OCI-LY1 (cell line): ENCODE results near the gene FILIP1L.
A peak's percentile ranks its signal among the peaks of the same experiment; 100 is the strongest.

Experiments
- H2AFZ ChIP-seq: fragments of 200-600 bp; sonication (generic), shearing (Covaris generic); 2 replicates; pipeline ENCODE4 v1.6.0; 2014; ENCODE audit warnings: antibody characterized with exemption, mild to moderate bottlenecking, low read length
- H3F3A ChIP-seq: fragments of 200-600 bp; sonication (generic), shearing (Covaris generic); 2 replicates; pipeline ENCODE4 v1.6.0; 2014; ENCODE audit warnings: mild to moderate bottlenecking, antibody characterized with exemption, low read length, moderate library complexity; ENCODE audit not compliant: insufficient read depth
- H3K27ac ChIP-seq: fragments of 200-600 bp; sonication (generic); 2 replicates; pipeline ENCODE4 v1.5.1; 2014; ENCODE audit warnings: low read length, mixed run types, mild to moderate bottlenecking, low read depth; ENCODE audit not compliant: poor library complexity, severe bottlenecking
- H3K27me3 ChIP-seq: fragments of 200-600 bp; sonication (generic); 2 replicates; pipeline ENCODE4 v1.6.0; 2014; ENCODE audit warnings: antibody characterized with exemption, mild to moderate bottlenecking, low read length, moderate library complexity; ENCODE audit not compliant: insufficient read depth
- H3K36me3 ChIP-seq: fragments of 200-600 bp; sonication (generic); 2 replicates; pipeline ENCODE4 v1.6.1; 2014; ENCODE audit warnings: mild to moderate bottlenecking, antibody characterized with exemption, low read length, moderate library complexity, mixed read lengths; ENCODE audit not compliant: insufficient read depth
- H3K4me1 ChIP-seq: fragments of 200-600 bp; sonication (generic); 2 replicates; pipeline ENCODE4 v1.5.1; 2014; ENCODE audit warnings: mild to moderate bottlenecking, low read length, moderate library complexity; ENCODE audit not compliant: insufficient read depth, severe bottlenecking
- H3K4me2 ChIP-seq: fragments of 200-600 bp; sonication (generic), shearing (Covaris generic); 2 replicates; pipeline ENCODE4 v1.6.1; 2014; ENCODE audit warnings: low read length
- H3K4me3 ChIP-seq: fragments of 200-600 bp; sonication (generic); 2 replicates; pipeline ENCODE4 v1.5.1; 2014; ENCODE audit warnings: low read length, low read depth, mild to moderate bottlenecking, mixed read lengths; ENCODE audit not compliant: poor library complexity, severe bottlenecking
- H3K79me2 ChIP-seq: fragments of 200-600 bp; shearing (Covaris generic); 2 replicates; pipeline ENCODE4 v1.6.1; 2016; ENCODE audit warnings: mixed run types, low read length, mixed read lengths; ENCODE audit not compliant: insufficient read depth
- H3K9ac ChIP-seq: fragments of 200-600 bp; sonication (generic), shearing (Covaris generic); 2 replicates; pipeline ENCODE4 v1.6.1; 2014; ENCODE audit warnings: mild to moderate bottlenecking, low read length, mixed read lengths
- H3K9me2 ChIP-seq: fragments of 200-600 bp; sonication (generic), shearing (Covaris generic); 2 replicates; pipeline ENCODE4 v1.6.1; 2014; ENCODE audit warnings: low read depth, mild to moderate bottlenecking, low read length, mixed read lengths
- H3K9me3 ChIP-seq: fragments of 200-600 bp; shearing (Covaris generic); 2 replicates; pipeline ENCODE4 v1.6.1; 2014; ENCODE audit warnings: low read length, mixed read lengths
- H4K20me1 ChIP-seq: fragments of 200-600 bp; sonication (generic), shearing (Covaris generic); 2 replicates; pipeline ENCODE4 v1.6.0; 2016; ENCODE audit warnings: mild to moderate bottlenecking, low read length; ENCODE audit not compliant: insufficient read depth
- CTCF ChIP-seq: fragments of 200-600 bp; sonication (generic), shearing (Covaris generic); IDR thresholded peaks from 2 replicates; pipeline ENCODE4 v1.5.1; 2017; ENCODE audit warnings: mild to moderate bottlenecking, antibody characterized with exemption, low read length, moderate library complexity, mixed read lengths
- EZH2 ChIP-seq: fragments of 200-600 bp; sonication (generic), shearing (Covaris generic); IDR thresholded peaks from 2 replicates; pipeline ENCODE4 v1.8.0; 2017; ENCODE audit warnings: borderline replicate concordance, mixed run types, mild to moderate bottlenecking, antibody characterized with exemption, low read length, moderate library complexity, mixed read lengths

Gene FILIP1L

GRCh38 chr3:99823723-99824711, 290.3 kb downstream of the FILIP1L start:
- Histone ChIP-seq H3K9ac (no peak overlapping the region), H3K9me3 (no peaks in the 10 kb centered on the region), H4K20me1 (no peaks in the 10 kb centered on the region), H3F3A (no peaks in the 10 kb centered on the region), H3K4me2 (no peak overlapping the region), H3K4me3 (no peak overlapping the region), H3K79me2 (peaks cover 17% of the 10 kb centered on the region), H3K27me3 (no peaks in the 10 kb centered on the region), H3K9me2 (no peaks in the 10 kb centered on the region), H2AFZ (no peak overlapping the region), H3K4me1 (peaks cover 8% of the 10 kb centered on the region), H3K27ac (no peak overlapping the region), H3K36me3 (peaks cover 6% of the 10 kb centered on the region; the same call in 1 of the 2 replicates)
- TF ChIP-seq EZH2 (no peak), CTCF (no peak)

- no peak overlapping the region for H2AFZ ChIP-seq
- H3K4me1 ChIP-seq, result peaks cover 26% of the 10 kb centered on the region
- peak overlapping the region; percentile 71 for H3K9ac ChIP-seq
- H3K79me2 ChIP-seq, result peaks cover 14% of the 10 kb centered on the region
- H3K27me3 ChIP-seq, result no peaks in the 10 kb centered on the region
- TF ChIP-seq EZH2 (no peak), CTCF (no peak)
- no peaks in the 10 kb centered on the region for H3K9me3 ChIP-seq
- no peaks in the 10 kb centered on the region for H3F3A ChIP-seq
- peak overlapping the region; percentile 86 for H3K4me2 ChIP-seq
- peaks cover 6% of the 10 kb centered on the region; the same call in 1 of the 2 replicates for H3K36me3 ChIP-seq
- peak overlapping the region; percentile 75 for H3K4me3 ChIP-seq
- H3K9me2 ChIP-seq, result no peaks in the 10 kb centered on the region
- peak overlapping the region; percentile 0 for H3K27ac ChIP-seq
- H4K20me1 ChIP-seq, result no peaks in the 10 kb centered on the region
Measured at GRCh38 chr3:99818818-99819217, 295.5 kb downstream of the FILIP1L start.

DNA sequence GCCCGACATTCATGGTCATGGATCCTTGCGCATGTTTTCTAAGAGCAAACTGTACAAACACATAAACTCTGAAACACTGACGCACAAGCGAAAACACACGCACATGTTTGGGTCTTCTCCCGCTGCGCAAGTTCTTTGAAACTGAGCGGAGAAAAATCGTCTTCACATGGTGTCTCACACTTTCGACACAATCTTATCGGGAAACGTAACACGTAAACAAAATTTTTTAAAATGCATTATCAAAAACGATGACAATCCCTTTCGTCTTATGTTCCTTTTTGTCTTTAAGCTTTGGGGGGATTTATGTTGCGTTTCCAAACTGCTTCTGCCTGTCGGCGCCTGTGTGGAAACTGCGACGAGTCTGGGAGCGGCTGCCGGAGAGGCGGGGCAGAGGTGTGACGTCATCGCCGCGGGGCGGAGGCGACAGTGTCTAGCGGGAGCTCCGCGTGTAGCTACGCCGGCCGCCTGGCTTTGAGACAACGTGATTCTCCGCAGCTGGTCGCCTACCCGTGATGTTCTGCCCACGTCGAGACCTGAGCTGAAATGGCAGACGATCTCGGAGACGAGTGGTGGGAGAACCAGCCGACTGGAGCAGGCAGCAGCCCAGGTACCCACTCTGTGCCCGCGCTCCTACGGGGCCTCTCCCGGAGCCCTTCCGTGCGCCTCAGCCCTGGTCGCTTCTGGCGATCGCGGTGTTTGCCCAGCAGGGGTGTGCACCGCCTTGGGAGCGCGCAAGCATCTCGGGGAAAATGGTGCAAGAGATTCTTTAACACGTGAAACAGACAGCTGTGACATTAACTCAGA, 296.7 kb downstream of the FILIP1L start, which contains the start of gene CMSS1:
TSS of gene CMSS1 (plus strand) at position 426 of the 804 bp plus-strand sequence.
- H3K9me2 ChIP-seq, result no peaks in the 10 kb centered on the region
- no peaks in the 10 kb centered on the region for H3F3A ChIP-seq
- H3K4me3 ChIP-seq, result peak within 1 kb of the TSS; percentile 75
- H3K9me3 ChIP-seq, result no peaks in the 10 kb centered on the region
- H3K27ac ChIP-seq, result peak within 1 kb of the TSS; percentile 60
- peak within 1 kb of the TSS; percentile 53; the same call in 1 of the 2 replicates for H2AFZ ChIP-seq
- peak within 1 kb of the TSS; percentile 71 for H3K9ac ChIP-seq
- H4K20me1 ChIP-seq, result no peaks in the 10 kb centered on the region
- H3K79me2 ChIP-seq, result peaks cover 14% of the 10 kb centered on the region
- peaks cover 22% of the 10 kb centered on the region for H3K4me1 ChIP-seq
- TF ChIP-seq EZH2, result no peak
- TF ChIP-seq CTCF, result peak; percentile 19; the same call in 1 of the 2 replicates
- H3K27me3 ChIP-seq, result no peaks in the 10 kb centered on the region
- H3K36me3 ChIP-seq, result peaks cover 6% of the 10 kb centered on the region; the same call in 1 of the 2 replicates
- H3K4me2 ChIP-seq, result peak within 1 kb of the TSS; percentile 86
